ENCODE data around the gene NANOS1. TPM values are rescaled to one million over a fixed set of nuclear protein-coding genes. Genes with fewer than 3 reads are reported as not detected.

Gene NANOS1, protein sequence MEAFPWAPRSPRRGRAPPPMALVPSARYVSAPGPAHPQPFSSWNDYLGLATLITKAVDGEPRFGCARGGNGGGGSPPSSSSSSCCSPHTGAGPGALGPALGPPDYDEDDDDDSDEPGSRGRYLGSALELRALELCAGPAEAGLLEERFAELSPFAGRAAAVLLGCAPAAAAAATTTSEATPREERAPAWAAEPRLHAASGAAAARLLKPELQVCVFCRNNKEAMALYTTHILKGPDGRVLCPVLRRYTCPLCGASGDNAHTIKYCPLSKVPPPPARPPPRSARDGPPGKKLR
- total RNA-seq: 0.65 and 0.72 TPM in 2 replicates

DNA sequence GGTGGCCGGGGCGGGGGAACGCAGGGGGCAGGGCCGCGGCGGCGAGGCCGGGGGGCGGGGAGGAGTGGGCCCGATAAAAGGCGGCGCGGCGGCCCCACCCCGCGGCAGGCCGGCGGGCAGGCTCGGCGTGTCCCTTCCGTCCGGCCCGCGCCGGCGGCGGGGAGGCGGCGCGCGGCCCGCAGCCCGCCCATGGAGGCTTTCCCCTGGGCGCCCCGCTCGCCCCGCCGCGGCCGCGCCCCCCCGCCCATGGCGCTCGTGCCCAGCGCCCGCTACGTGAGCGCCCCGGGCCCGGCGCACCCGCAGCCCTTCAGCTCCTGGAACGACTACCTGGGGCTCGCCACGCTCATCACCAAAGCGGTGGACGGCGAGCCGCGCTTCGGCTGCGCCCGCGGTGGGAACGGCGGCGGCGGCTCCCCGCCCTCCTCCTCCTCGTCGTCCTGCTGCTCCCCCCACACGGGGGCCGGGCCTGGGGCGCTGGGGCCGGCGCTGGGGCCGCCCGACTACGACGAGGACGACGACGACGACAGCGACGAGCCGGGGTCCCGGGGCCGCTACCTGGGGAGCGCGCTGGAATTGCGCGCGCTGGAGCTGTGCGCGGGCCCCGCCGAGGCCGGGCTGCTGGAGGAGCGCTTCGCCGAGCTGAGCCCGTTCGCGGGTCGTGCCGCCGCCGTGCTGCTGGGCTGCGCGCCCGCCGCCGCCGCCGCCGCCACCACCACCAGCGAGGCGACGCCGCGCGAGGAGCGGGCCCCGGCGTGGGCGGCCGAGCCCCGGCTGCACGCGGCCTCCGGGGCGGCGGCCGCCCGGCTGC, at the start of gene NANOS1:
Gene NANOS1, plus strand, starts transcription at position 102 of the 808 bp plus-strand sequence. Its CDS starts 88 bp downstream, at position 190.

DNA sequence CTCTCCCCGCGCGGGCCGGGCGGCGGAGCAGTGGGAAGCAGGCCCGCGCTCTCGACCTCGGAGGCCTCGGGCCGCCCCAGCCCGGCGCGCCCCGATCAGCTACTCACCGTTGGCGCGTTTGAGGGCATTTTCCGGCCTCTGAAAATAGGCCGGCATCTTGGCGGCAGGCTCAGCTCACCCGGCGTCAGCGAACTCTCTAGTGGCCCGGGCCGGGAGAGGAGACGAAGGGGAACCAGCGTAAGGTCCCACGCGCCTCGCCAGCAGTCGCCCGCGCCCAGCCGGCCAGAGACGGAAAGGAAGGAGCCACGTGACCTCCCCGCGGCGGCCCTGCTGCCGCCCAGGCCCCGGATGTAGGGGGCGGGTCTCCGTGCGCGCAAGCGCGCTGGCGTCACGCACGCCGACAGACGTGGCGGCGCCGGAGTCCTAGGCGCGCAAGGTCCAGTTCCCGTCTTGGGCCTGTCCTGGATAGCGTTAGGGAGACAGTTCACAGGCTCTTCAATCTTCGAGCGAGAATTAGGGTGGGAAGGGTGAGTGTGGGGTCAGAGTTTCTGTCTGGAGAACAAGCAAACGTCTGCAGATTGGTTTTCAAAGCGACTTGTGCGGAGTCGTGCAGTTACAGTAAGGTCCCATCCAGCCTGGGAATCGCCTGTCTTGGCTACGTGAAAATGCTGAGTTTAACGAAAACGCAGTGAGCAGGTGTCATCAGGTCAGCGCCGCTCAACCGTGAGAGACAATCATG, 51.2 kb downstream of the NANOS1 start, which contains the start of gene EIF3A:
Gene EIF3A, minus strand, starts transcription at position 297 of the 739 bp plus-strand sequence. Its CDS starts 141 bp downstream, at position 156.

Other genes with a start within 250 kb of the NANOS1 start
- 74.6 and 79.5 TPM in 2 replicates for gene EIF3A, start 51.1 kb downstream of the NANOS1 start, total RNA-seq
- 46.8 and 65.8 TPM in 2 replicates for gene DENND10, start 74.4 kb downstream of the NANOS1 start, total RNA-seq
- 5.6 and 13.3 TPM in 2 replicates for gene SFXN4, start 136.0 kb downstream of the NANOS1 start, total RNA-seq
- 108 and 170 TPM in 2 replicates for gene PRDX3, start 149.1 kb downstream of the NANOS1 start, total RNA-seq
- gene GRK5, start 177.9 kb downstream of the NANOS1 start, total RNA-seq: 17.8 and 87.9 TPM in 2 replicates